Measurements from ENCODE around the gene SLC13A1.

GRCh38 chr7:123204206-123204835, 4.6 kb upstream of the SLC13A1 start:
- TF ChIP-seq CTCF (IDR thresholded peaks at IDR 0.05) (no peak), POLR2AphosphoS5 (IDR thresholded peaks at IDR 0.05) (no peak), POLR2A (IDR thresholded peaks at IDR 0.05) (no peak)
